Smooth muscle cell of the pulmonary artery (primary cell): ENCODE data around the gene THG1L. TPM values are rescaled to one million over a fixed set of nuclear protein-coding genes. Genes with fewer than 3 reads are reported as not detected.

ENCODE experiments used
- total RNA-seq: library from RNA; depleted of rRNA; stranded (reverse); fragments of >200 nt; gene quantifications from 2 replicates; pipeline ENCODE4 v1.2.3, GENCODE V29; 2014

THG1L gene
- 16.6 and 24.0 TPM in 2 replicates for total RNA-seq

DNA sequence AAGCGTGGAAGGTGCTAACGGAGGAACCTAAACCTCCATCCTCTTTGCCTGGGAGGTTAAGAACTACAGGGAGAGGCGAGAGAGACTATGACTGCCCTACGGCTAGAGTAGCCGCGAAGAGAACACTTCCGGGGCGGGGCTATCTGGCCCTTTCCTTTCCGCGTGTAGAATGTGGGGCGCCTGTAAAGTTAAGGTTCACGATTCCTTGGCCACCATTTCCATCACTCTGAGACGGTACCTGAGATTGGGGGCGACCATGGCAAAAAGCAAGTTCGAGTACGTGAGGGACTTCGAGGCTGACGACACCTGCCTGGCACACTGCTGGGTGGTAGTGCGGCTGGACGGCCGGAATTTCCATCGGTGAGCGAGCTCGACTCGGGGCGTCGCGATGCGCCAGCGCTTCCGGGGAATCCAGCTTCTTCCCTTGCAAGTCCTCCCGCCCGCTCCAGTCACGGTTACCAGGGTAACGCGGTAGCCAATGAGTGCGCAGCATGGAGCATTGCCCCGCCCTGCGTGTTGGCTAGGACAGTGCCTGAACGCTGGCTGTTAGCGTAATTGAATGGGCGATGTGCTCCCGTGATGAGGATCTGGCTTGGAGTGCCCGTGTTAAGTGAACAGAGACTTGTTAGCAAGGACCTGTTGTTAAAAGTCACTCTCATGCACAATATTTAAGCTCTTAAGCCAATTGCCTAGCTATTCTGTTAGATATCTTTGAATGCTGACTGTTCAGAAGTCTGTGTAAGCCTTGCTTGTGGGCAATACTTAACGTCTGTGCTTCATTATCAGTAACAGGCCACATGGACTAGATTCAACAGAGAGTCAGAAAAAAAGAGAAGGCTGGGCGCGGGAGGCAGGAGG, at the start of gene THG1L:
TSS of gene THG1L (plus strand) at position 149 of the 858 bp plus-strand sequence. CDS start at position 170, 21 bp downstream.

DNA sequence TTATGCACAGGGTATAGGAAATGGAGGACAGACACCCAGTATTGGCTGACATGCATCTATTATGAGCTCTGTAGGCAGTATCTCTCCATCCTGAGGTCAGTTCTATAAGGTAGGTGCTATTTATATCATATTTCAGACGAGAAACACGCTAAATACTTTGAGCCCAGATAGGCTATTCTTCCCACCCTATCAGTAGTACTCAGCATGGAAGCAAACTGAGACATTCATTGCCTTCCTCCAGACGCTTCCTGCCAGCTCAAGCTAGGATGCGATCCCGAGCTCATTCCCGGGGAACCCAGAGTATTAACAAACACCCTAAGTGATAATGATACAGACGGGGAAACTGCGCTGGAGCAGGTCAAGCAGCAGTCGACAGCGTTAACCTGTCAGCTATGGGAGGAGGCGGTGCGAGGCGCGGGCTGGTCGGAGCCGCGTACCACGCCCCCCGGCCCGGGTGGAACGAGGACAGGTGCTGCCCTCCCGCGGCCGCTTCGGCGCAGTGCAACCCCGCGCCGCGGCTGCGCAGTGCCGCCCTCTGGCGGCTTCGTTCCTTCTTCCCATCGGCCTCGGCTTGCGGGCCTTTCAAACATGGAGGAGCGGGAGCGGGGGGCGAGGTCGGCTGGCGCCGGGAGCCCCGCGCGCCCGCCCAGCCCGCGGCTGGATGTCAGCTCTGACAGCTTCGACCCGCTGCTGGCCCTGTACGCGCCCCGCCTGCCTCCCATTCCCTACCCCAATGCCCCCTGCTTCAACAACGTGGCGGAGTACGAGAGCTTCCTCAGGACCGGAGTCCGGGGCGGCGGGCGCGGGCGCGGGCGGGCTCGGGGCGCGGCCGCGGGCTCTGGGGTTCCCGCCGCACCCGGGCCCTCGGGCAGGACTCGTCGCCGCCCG, 12.2 kb downstream of the THG1L start, which contains the start of gene LSM11:
TSS of gene LSM11 (plus strand) at position 550 of the 888 bp plus-strand sequence. CDS start at position 589, 39 bp downstream.

Other genes starting within 250 kb of the THG1L start
- 24.6 and 26.9 TPM in 2 replicates for gene ADAM19, start 155.6 kb upstream of the THG1L start, total RNA-seq
- not detected in 2 replicates for gene SOX30, start 79.0 kb upstream of the THG1L start, total RNA-seq
- not detected in 2 replicates for gene C5orf52, start 59.9 kb upstream of the THG1L start, total RNA-seq
- gene LSM11, start 12.3 kb downstream of the THG1L start, total RNA-seq, result 5.0 and 6.1 TPM in 2 replicates
- 177 and 188 TPM in 2 replicates for gene CLINT1, start 127.7 kb downstream of the THG1L start, total RNA-seq